GM19023 (cell line): ENCODE measurements around the gene IKZF2.

Experiments used
- ATAC-seq: cut with Tn5 transposase; IDR thresholded peaks from one replicate; pipeline ENCODE4 v1.9.1; 2021; ENCODE audit warnings: mild to moderate bottlenecking, moderate library complexity; ENCODE audit not compliant: unreplicated experiment

The IKZF2 gene

DNA sequence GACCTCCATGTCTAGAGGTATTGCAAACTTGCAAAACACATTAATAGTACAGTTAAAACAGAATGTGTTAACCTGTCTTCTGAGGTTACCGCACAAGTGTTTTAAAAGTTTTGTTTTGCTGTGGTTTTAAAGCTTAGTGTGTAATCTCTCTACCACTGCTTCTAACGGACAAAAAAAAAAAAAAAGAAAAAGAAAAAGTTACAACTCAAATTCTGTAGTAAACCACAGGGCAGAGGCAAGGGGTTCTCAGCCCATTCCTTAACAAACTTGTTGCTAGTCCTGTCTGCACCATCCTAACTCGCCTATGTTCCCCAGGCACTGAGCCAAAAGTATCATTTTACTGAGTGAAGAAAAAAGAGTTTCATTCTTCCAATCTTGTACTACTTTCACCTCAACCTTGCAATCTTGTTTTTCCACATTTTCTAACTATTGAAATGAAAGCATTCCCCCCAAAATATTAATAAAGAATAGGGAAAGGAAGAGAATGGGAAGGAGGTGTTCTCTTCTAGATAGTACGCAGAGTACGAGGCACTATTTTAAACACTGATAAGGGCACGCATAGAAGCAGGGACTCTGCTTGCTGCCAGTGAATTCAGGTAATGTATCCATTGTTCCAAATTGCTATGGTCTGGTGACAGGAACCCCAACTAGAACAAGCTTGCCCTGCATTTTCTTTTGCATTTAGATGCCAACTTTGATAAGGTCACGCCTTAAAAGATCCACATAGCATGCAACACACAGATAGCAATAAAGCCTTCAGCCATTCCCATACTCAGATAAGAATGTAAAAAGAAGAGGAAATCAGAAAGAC lies 47.1 kb downstream of the IKZF2 start:
- no peak for ATAC-seq

DNA sequence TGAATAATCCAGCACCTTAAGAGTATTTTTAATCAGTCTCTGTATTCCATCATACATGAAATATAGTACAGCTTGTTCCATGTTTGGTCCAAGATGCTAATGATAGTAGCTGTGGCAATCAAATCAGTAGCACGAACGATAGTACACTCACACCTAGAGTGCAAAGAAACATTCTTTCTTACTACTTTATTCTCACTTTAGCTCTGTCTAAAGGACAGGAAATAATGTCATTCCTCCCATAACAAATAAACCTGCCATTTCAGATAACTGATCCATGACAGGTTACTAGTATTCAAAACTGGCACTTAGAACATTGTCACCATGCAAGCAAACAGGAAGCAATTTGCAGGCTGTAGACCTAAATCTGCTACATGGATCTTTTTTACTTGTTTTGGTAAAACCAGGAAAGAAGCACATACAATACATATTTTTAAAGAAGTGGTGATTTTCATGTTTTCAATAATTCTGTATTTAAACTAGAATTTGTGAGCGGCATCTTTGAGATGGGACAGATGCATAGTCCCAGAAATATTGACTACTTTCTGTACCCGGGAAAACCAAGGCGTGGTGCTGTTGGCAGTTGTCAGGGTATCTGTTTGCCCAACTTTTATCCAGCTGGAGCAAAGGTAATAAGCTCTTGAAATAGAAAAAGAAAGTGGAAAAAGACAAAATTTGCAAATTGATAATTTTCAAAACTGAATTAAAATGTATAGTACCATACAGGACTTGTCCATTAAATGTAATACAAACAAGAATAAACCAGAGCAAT lies 49.5 kb downstream of the IKZF2 start:
- no peak for ATAC-seq

DNA sequence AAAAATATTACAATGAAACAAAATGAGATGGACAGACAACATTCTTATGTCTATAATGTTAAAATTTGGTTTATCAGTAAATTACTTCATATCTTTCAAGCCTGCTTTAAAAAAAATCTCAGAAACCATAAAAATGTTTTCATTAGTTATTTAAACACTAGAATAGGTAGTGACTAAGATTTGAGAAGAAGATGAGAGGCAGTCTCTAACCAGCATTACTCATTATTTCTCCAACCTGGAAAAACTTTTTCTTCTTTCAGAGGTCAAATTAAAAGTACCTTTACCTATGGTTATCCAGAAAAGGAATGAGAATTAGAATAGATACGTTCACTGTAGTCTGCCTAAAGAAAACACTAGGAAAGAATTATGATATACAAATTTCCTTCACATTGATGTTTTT lies 50.3 kb downstream of the IKZF2 start:
- no peak for ATAC-seq

DNA sequence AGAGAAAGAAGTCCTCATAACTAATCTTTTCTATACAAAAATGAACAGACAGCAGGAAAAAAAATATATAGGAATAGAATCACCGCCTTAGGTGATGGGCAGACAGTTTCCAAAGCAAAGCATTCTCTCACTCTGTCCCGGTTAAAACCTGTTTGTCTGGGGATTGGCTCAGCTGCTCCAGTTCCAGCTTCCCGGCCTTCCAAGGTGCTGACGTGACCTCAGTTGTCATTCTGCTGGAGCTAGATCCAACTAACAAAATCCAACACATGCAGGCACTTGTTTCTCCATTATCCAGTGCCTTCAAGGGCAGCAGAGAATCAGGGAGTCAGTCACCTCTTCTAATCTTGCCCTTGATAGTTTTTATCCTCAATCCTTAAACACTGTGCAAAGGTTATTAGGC lies 52.8 kb downstream of the IKZF2 start:
- ATAC-seq, result no peak

DNA sequence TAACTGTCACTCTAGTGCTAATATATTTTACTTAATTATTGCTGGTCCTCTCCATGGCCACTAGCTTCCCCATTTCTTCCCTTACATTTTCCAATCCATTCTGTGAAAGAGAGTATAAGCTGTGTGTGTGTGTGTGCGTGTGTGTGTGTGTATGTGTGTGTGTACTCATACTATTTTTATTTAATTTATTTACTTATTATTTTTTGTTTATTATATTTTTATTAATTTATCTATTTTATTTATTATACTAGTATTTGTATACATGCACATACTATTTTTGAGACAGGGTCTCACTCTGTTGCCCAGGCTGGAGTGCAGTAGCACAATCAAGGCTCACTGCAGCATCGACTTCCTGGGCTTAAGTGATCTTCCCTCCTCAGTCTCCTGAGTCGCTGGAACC lies 59.6 kb downstream of the IKZF2 start:
- no peak for ATAC-seq

DNA sequence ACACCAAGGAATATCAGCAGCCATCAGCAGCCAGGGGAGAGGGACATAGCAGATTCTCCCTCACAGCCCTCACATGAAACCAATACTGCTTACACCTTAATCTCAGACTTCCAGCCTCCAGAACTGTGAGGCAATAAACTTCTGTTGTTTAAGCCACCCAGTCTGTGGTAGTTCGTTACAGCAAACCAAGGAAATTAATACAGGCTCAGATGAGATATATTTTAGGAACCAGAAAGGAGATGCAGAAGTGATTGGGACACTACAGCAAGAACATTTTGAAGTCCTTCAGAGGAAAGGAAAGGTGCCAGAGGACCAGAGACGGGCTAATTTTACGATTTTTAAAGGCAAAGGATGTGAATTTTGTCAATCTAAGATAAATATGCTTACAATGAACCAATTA lies 60.6 kb downstream of the IKZF2 start:
- ATAC-seq, result no peak

DNA sequence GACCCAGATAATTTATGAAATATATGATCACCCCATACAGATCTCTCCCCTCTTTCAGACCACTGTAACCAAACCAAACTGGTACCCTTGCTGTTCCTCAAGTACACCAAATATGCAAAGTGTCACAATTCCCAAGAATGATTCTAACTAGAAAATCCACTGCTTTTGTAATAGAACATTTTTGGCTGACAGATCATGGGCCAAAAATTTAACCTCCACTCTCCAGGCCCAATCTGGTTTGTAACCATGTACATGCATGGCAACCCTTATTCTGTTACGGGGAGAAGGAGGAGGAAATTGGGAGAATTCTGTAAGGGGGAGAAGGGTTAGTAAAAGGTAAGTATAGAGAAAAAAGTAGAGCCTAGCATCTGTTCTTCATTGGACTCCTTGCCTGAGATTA lies 62.0 kb downstream of the IKZF2 start:
- no peak for ATAC-seq

DNA sequence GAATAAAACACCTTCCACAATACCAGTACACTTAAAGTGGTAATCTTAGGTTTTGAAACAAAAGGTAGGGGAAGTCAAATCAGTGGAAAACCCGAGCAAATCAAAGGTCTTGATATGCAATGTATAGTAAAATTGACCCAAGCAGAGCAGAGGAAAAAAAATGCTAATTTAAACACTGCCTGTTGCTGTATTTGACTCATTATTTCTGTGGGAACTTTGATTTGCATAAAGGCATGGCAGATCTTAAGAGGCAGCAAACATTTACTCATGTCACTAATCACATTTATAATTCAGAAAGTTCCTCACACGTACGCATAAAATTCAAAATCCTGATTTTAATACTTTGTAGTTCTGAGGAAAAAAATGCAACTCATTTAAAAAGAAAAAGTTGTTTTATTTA lies 64.4 kb downstream of the IKZF2 start:
- peak; percentile 45 for ATAC-seq

DNA sequence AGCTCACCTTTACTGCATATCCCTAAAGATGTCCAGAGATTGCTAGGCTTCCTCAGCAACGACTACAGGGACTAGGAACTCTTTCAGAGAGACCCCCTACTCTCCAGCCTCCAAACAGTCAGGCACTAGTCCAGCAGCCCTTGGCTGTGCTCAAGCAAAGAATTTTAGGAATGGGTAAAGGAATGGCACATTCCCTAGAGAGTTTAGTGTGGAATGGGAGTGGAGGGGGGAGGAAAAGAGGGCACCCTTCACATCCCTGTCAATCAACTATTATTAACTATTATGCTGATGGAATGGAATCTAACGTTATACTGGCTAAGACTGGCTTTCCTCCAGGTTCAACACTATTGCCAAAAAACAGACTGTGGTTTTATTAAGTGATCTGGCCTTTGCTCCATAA lies 64.8 kb downstream of the IKZF2 start:
- ATAC-seq, result no peak

DNA sequence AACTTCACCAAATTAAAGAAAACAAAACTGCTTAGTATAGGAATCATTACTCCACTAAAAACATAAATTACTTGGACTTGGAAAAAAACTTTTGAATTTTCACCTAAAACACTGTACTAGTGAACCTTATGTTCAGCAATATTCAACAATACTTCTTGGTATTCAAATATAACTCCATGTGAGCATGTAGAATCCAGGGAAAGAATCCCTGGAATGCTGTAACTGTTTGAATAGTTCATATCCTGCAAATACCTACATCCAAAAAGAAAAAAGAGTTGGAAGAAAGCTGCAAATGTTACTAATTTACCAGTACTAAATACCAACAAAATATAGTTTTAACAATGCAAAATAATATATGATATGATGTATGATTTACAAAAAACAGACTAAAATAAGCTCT lies 65.4 kb downstream of the IKZF2 start:
- no peak for ATAC-seq

DNA sequence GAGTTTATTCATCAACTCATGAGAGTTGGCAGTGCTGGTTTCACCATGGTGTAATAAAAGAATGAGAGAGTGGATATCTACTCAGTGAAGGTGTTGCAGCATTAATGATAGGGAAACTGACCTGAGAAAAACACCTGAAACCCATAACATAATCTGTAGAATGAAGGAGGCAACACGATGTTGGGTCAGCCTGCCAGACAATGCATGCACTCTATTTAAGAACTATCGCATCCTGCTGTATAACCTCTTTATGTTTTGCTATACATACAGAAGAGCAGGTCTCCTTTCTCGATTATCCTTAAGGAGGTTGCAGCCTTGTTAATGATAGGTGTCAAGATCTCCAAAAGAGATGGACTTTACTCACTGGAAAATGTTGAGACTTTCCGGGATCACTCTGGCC lies 65.9 kb downstream of the IKZF2 start:
- ATAC-seq, result no peak

DNA sequence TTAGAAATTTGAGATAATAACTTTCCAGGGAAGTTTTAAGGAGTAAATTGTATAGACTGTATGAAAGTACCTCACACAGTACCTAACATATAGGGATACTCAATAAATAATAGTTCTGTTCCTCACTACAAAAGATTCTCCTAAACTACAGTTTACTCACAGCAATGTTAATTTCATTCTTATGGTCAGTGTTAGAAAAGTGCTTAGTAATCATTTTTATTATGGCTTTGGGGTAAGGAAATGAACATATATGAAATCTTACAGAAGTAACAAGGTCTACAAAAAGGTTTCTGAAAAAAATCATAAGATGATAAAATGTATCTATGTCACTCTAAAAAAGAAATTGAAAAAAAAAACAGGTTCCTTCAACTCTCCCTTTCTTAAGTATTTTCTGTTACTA lies 67.2 kb downstream of the IKZF2 start:
- no peak for ATAC-seq

DNA sequence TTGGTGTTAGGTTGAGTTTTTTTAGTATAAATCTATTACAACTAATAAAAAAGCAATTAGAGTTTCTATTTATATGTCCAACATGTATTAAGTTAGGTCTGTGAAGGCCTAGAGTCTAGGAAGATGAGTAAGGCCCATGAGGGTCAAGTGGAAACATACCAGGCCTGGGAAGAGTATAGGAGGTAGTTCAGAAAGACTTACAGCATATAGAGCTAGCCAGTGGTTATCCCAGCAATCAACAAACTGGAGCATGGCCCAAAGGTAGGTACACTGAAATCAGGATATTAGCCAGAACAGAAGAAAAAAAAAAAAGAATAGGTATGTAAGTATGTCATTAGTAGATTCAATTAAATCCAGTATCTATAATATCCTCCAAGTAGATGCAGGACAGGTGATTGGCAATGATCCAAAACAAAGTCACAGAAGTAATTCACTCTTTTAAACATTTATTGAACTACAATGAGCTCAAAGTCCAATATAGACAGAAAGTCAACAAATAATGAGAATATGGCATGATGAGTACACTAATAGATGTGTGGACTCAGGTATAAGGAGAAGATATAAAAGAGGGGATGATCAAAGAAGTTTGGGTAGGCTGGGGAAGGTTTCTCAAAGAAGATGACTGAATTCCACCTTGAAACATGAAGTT lies 70.3 kb downstream of the IKZF2 start:
- ATAC-seq, result no peak

DNA sequence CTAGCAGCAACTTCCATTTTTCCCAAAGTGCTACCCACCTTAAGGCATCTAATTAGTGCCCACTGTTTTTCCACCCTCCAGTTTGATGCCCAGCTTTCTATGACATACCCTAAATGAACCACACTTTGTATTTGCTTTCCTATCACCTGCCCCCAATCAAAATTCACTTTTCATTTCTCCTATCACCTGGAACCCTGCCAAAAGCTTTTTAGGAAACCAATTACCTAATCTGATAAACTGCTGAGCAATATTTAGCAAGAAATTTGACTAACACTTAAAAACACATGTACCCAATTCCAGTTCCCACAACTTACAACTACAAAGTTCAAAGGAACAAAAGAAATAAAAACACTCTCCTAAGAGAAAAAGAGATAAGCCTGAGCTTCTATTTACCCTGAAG lies 71.7 kb downstream of the IKZF2 start:
- ATAC-seq, result no peak

DNA sequence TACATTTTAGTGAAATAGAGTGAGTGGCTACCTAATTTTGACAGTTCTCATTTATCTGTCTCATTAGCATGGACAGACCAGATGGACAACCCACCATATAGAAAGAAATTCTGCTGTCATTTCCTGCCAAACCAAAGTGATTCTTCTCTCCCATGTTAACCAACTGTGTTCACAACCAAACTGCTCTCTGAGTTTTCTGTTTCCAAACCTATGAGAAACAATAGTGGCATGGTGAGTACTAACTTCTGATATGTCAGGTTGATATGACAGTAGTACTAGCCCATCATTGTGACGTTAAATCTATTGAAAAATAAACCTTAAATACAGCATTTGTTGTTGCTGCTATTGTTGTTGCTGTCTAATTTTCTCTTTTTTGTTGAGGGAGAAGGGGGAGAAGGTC lies 72.7 kb downstream of the IKZF2 start:
- no peak for ATAC-seq

DNA sequence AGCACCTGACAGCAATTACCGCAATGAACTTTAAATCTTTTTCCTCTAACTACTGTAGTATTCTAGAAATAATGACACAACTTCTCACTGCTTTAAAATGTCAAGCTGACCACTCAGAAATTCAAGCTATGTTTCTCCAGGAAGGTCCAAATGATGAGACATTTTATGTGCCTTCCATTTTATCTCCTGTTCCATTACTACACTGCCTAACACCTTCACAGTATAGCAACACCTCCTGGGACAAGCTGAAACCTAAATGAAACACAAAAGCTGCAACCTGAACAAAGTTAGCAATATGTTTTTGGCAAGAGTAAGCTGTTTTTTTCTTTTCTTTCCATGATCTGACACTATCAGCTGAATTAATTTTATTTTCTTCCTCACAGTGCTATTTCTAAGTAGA lies 81.9 kb downstream of the IKZF2 start:
- no peak for ATAC-seq

DNA sequence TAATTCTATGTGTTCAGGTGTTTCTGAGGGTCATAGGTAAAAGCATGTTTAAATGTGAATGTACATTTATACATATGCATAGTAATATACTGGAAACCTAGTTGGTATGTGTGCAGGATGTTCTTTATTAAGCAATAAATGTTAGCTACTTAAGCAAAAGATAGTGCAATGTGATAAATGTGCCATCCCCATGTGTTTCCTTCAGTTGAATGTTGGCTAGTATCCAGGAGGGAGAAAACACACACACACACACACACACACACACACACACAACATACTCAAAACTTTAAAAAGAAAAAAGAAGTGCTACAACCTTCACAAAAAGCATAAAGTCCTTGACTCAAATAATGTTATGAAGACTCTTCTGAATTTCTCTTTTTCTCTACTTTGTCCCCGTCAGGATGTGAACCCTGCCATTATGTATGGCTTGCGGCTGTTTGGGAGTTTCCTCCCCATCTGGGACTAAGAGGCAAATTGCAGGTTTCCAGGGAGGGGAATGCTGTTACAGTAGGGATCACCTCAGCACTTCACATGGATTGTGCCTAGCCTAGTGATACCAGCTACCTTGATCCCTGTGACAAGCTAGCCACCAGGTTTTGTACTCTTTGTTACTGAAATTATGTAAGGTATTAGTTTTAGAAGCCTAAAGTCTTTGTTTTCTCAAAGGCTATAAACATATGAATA lies 82.6 kb downstream of the IKZF2 start:
- no peak for ATAC-seq

DNA sequence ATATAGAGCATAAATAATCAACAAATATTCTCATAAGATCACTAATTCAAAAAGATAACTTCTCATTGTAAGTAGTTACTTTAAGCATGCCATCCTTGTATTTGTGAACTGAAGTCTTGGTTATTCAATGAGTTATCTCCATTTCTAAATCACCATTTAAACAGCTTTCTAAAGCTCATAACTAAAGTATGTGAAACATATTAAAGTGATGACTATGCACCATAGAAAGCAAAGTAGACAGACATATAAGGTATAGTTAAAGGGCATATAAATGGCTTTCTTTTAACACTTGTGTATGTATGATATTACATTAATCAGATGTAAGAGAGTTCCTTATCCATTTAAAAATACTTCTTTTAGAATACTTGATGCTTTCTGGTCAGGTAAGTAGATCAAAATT lies 83.5 kb downstream of the IKZF2 start:
- ATAC-seq, result no peak

DNA sequence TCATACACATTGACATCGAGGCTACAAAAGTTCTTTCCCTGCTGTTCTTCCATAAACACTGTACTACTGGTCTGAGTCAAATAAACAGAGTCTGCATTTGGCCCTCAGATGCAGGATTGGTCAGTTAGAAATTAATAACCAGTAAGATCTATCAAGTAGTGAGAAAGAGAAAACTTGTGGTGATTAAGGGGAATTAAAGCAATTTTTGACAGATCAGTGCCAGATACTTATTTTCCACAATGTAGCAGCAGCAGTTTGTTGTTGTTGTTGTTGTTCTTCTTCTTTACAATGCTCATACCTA lies 85.0 kb downstream of the IKZF2 start:
- ATAC-seq, result peak; percentile 39

DNA sequence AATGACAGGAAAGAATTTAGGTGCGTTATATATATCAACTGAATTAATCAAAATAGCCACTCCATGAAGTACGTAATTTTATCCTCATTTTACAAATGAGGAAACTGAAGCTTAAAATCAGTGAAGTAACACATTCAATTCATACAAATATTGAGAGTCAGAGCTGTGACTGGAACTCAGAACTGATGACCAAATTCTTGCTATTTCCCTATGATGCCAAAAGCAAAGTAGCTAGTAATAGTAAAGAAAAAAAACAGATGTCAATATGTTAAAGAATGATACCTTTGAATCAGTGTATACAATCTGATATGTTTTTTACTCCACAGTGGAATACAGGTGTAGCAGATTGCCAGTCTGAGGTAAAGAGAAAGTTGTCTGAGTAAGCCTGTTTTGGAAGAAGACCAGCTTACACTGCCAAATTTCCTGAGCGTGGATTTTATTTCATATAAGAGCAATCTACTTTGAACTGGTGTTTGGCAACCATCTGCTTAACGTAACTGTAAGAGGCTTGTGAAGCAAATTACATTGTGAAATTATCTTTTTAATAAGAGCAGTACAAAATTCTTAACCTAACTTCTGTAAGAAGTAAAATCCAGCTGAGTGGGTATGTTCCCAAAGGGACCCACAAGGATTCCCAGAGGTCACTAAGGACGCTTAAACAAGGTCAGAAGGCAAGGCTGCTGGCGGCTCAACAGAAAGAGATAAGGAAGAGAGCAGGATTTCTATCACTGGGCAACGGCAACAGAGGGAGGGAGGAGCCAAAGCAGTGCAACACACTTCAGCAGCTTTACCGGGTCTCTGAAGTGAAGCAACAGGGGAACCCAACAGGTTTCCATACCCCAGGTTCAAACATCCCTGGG lies 85.6 kb downstream of the IKZF2 start:
- peak; percentile 58 for ATAC-seq

DNA sequence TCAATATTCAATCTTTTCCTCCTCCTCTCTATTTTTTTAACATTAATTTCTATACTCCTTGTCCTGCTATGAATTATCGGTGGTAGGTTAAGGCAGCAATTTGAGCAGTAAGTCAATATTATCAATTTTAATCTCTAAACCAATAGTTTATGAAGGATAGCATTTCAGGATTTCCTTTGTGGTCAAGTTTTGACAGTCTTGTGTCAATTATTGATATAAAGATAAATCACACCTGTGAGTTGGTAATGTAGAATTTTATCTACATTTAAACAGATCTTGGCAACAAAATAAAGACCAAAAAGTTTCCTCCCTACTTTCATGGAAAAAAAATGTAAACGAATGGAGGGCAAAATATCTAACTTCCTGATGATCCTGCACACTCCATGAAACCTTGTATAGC lies 87.3 kb downstream of the IKZF2 start:
- ATAC-seq, result no peak
